GM23338 (cell line): Measurements from ENCODE around the gene UVSSA. TPM values are rescaled to one million over a fixed set of nuclear protein-coding genes. Genes with fewer than 3 reads are reported as not detected.

Source experiments
- ATAC-seq: fragments of 200-7000 bp; cut with Tn5 transposase; 3 replicates; pipeline ENCODE4 v1.9.1; 2020
- DNase-seq: peaks from one replicate; pipeline ENCODE4 v3.0.0-alpha.2; 2015; ENCODE audit warnings: low spot score
- H2AFZ ChIP-seq: fragments of 200-600 bp; sonication (generic); 2 replicates; pipeline ENCODE4 v1.8.0; 2016; ENCODE audit warnings: antibody characterized with exemption, mild to moderate bottlenecking, moderate library complexity
- H3F3A ChIP-seq: fragments of 200-600 bp; sonication (generic); replicated peaks from 2 replicates; pipeline ENCODE4 v1.8.0; 2017; ENCODE audit warnings: antibody characterized with exemption, mixed run types, low read depth
- H3K27ac ChIP-seq: fragments of 200-600 bp; sonication (generic); 2 replicates; pipeline ENCODE4 v1.6.1; 2016; ENCODE audit warnings: low read depth
- H3K27me3 ChIP-seq: fragments of 200-600 bp; sonication (generic); 2 replicates; pipeline ENCODE4 v1.8.0; 2016; ENCODE audit warnings: mild to moderate bottlenecking, mixed run types, moderate library complexity; ENCODE audit not compliant: insufficient read depth
- H3K36me3 ChIP-seq: fragments of 200-600 bp; sonication (generic); 2 replicates; pipeline ENCODE4 v1.8.0; 2016; ENCODE audit warnings: mild to moderate bottlenecking; ENCODE audit not compliant: insufficient read depth
- H3K4me1 ChIP-seq: fragments of 200-600 bp; sonication (generic); 2 replicates; pipeline ENCODE4 v1.8.0; 2016; ENCODE audit warnings: mild to moderate bottlenecking, moderate library complexity; ENCODE audit not compliant: insufficient read depth
- H3K4me2 ChIP-seq: fragments of 200-600 bp; sonication (generic); 2 replicates; pipeline ENCODE4 v1.7.1; 2017; ENCODE audit warnings: mixed run types
- H3K4me3 ChIP-seq: fragments of 200-600 bp; sonication (generic); 2 replicates; pipeline ENCODE4 v1.6.1; 2016; ENCODE audit warnings: mixed run types
- H3K79me2 ChIP-seq: fragments of 200-600 bp; sonication (generic); replicated peaks from 2 replicates; pipeline ENCODE4 v1.8.0; 2017; ENCODE audit warnings: mild to moderate bottlenecking; ENCODE audit not compliant: insufficient read depth
- H3K9me2 ChIP-seq: fragments of 200-600 bp; sonication (generic); 2 replicates; pipeline ENCODE4 v1.8.0; 2017; ENCODE audit not compliant: insufficient read depth
- H4K20me1 ChIP-seq: fragments of 200-600 bp; sonication (generic); replicated peaks from 2 replicates; pipeline ENCODE4 v1.8.0; 2017; ENCODE audit warnings: mild to moderate bottlenecking; ENCODE audit not compliant: insufficient read depth
- H3K27ac Mint-ChIP-seq: 2 replicates; pipeline ENCODE4 v1.8.0; 2020; ENCODE audit warnings: inconsistent platforms, mild to moderate bottlenecking, moderate library complexity, mixed read lengths
- H3K27me3 Mint-ChIP-seq: 3 replicates; pipeline ENCODE4 v1.8.0; 2022; ENCODE audit warnings: low read depth, mild to moderate bottlenecking, moderate library complexity, mixed read lengths, inconsistent platforms; ENCODE audit not compliant: insufficient read depth, poor library complexity
- H3K36me3 Mint-ChIP-seq: 3 replicates; pipeline ENCODE4 v1.8.0; 2021; ENCODE audit warnings: low read depth, mild to moderate bottlenecking, inconsistent platforms, moderate library complexity, mixed read lengths
- H3K4me1 Mint-ChIP-seq: 3 replicates; pipeline ENCODE4 v1.8.0; 2020; ENCODE audit warnings: mild to moderate bottlenecking, inconsistent platforms, mixed read lengths
- H3K4me3 Mint-ChIP-seq: 3 replicates; pipeline ENCODE4 v1.8.0; 2021; ENCODE audit warnings: moderate library complexity, mild to moderate bottlenecking, inconsistent platforms, mixed read lengths
- H3K9me3 Mint-ChIP-seq: 3 replicates; pipeline ENCODE4 v1.8.0; 2020; ENCODE audit warnings: moderate library complexity, mild to moderate bottlenecking, inconsistent platforms, mixed read lengths
- CREB1 ChIP-seq: fragments of 250-450 bp; sonication (Bioruptor Pico); IDR thresholded peaks from 2 replicates; pipeline ENCODE4 v1.5.0; 2020; ENCODE audit warnings: low read depth, mild to moderate bottlenecking, moderate library complexity
- CTCF ChIP-seq, 2 experiments: fragments of 200-600 bp in 1 of 2; sonication (generic) in 1 of 2; conservative IDR thresholded peaks; 2 replicates each; pipeline versions ENCODE4 v1.5.1 to v1.6.1; 2016 to 2017; ENCODE audit warnings: antibody characterized with exemption in 2 of 2, low read depth in 2 of 2, mild to moderate bottlenecking in 2 of 2, moderate library complexity in 1 of 2
- ETS1 ChIP-seq: IDR thresholded peaks from 2 replicates; pipeline ENCODE4 v1.6.1; 2016; ENCODE audit warnings: antibody characterized with exemption
- EZH2 ChIP-seq: fragments of 200-600 bp; sonication (generic); IDR thresholded peaks from one replicate; pipeline ENCODE4 v1.8.0; 2017; ENCODE audit warnings: antibody characterized with exemption, mild to moderate bottlenecking, low read depth; ENCODE audit not compliant: unreplicated experiment
- JUNB ChIP-seq: IDR thresholded peaks from one replicate; pipeline ENCODE4 v1.6.1; 2016; ENCODE audit warnings: antibody characterized with exemption; ENCODE audit not compliant: unreplicated experiment
- POLR2AphosphoS5 ChIP-seq: IDR thresholded peaks from 2 replicates; pipeline ENCODE4 v1.6.1; 2016; ENCODE audit warnings: antibody characterized with exemption, low read depth
- REST ChIP-seq: IDR thresholded peaks from one replicate; pipeline ENCODE4 v1.6.1; 2018; ENCODE audit warnings: antibody characterized with exemption; ENCODE audit not compliant: unreplicated experiment
- STAT1 ChIP-seq: IDR thresholded peaks from one replicate; pipeline ENCODE4 v1.6.1; 2016; ENCODE audit warnings: antibody characterized with exemption; ENCODE audit not compliant: unreplicated experiment
- ZNF331 ChIP-seq: fragments of 250-450 bp; sonication (Bioruptor Pico); IDR thresholded peaks from 2 replicates; pipeline ENCODE4 v1.5.0; 2020; ENCODE audit warnings: low read depth, mild to moderate bottlenecking, moderate library complexity
- ZNF462 ChIP-seq: fragments of 250-450 bp; sonication (Bioruptor Pico); IDR thresholded peaks from 2 replicates; pipeline ENCODE4 v1.5.0; 2020; ENCODE audit warnings: mild to moderate bottlenecking, moderate library complexity
- polyA plus RNA-seq: library from polyadenylated mRNA; unstranded; fragments of >200 nt; fragmentation: Nextera tagmentation; extraction: Ambion mirVana; gene quantifications from 2 replicates; pipeline ENCODE4 v1.2.1, GENCODE V29; 2016
- total RNA-seq: library from RNA; depleted of rRNA; stranded (reverse); fragments of >200 nt; shearing (Covaris generic); gene quantifications from 2 replicates; pipeline ENCODE4 v1.2.3, GENCODE V29; 2014

The UVSSA gene
- total and polyA plus RNA-seq, 2 experiments from 2014 or later, result 6.5 to 27.7 TPM

GRCh38 chr4:1362521-1362920 is 15.5 kb downstream of the UVSSA start:
- Mint-ChIP-seq H3K4me3 (no peak overlapping the region), H3K27ac (no peak overlapping the region), H3K4me1 (peaks cover 3% of the 10 kb centered on the region; the same call in 2 of the 3 replicates), H3K27me3 (no peaks in the 10 kb centered on the region), H3K9me3 (no peaks in the 10 kb centered on the region; the same call in 2 of the 3 replicates), H3K36me3 (peaks cover 7% of the 10 kb centered on the region; the same call in 1 of the 3 replicates)
- H3F3A ChIP-seq, result no peaks in the 10 kb centered on the region
- H3K4me1 ChIP-seq, result no peaks in the 10 kb centered on the region
- no peak for ATAC-seq
- no peak overlapping the region for H2AFZ ChIP-seq
- no peak overlapping the region for H3K27ac ChIP-seq
- no peaks in the 10 kb centered on the region for H3K27me3 ChIP-seq
- H4K20me1 ChIP-seq, result no peaks in the 10 kb centered on the region
- no peaks in the 10 kb centered on the region for H3K9me2 ChIP-seq
- no peak for DNase-seq
- no peak overlapping the region for H3K4me3 ChIP-seq
- H3K36me3 ChIP-seq, result no peaks in the 10 kb centered on the region
- H3K4me2 ChIP-seq, result no peak overlapping the region
- TF ChIP-seq POLR2AphosphoS5 (no peak), JUNB (no peak), CREB1 (no peak), REST (no peak), STAT1 (no peak), EZH2 (no peak), ETS1 (no peak), ZNF331 (CRISPR knock-in tag) (no peak), ZNF462 (CRISPR knock-in tag) (no peak), CTCF (conservative IDR thresholded peaks at IDR 0.05; ENCODE audit: low read depth in 2 of 2) (no peak)
- no peaks in the 10 kb centered on the region for H3K79me2 ChIP-seq
